NCI-H524 treated with DMSO at 0.1 percent for 48 hours (cell line): ENCODE data around the gene FOXN3.
A peak's percentile ranks its signal among the peaks of the same experiment; 100 is the strongest.

Experiments
- DNase-seq: peaks from one replicate; lab custom pipeline; 2025; lab: John Stamatoyannopoulos, UW

Gene FOXN3

DNA sequence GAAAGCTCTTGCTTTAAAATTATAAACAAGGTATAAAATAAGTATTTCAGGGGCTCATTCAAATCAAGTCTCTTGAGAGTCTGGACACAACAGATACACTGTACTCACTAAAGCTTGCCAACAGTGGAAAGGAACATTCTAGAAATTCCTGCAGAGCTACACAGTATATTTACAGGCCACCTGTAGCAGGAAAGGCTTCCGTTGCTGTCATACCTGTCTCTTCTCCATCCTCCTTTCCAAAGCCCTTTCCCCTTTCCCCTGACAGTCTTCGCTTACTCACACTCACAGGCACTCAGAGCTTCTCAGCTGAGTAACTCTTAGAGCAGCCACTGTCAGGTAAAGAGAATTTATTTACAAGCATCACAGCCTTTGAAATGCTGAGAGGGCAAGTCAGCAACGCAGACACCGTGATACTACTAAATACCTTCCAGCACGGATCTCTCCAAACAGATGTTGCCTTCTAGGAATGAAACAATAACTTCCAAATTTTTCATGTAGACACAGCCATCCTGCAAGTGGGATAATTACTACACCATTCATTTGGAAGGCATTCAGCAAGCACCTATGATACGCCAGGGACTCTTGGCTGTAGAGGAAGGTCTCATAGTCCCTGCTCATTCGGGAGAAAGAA lies 167.9 kb downstream of the FOXN3 start:
- no peak for DNase-seq

GRCh38 chr14:89248411-89249064 lies 168.5 kb downstream of the FOXN3 start:
- no peak for DNase-seq

- DNase-seq, result no peak
Measured at GRCh38 chr14:89247457-89248122, 169.4 kb downstream of the FOXN3 start.

- no peak for DNase-seq
Measured at GRCh38 chr14:89246290-89246689, 170.7 kb downstream of the FOXN3 start.

DNA sequence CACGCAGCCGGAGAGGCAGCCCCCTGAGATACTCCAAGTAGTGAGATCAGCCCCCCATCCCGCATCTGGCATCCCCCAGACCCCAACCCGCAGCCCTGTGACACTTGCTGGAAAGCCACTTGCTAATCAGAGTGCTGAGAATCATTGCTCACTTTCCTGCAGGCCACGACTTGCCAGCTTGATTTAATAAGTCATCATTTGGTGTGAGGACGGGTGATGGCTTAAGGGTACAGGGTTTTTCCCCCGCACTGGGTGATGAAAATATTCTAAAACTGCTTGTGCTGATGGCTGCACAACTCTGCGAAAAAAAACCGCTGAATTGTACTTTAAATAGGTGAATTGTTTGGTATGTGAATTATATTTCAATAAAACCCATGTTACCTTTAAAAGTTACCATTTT lies 171.2 kb downstream of the FOXN3 start:
- DNase-seq, result no peak

- no peak for DNase-seq
Measured at GRCh38 chr14:89244720-89245119, 172.3 kb downstream of the FOXN3 start.

DNA sequence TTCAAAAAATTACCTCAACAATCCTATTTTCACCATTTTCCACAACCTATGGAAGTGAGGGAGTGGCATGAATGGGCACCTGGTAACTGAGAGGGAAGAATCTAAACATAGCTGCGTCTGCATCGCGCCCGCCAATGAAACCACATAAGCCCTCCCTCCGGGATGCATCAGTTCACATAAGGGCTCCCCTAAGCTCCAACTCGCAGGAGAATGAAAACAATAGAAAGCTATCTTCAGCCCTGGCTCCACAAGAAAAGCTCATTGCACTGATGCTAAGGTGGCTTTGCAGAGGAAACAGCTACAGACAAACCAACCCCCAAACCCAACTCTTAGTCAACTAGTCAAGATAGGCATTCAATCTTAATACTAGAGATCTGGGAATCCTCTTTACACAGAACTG lies 173.3 kb downstream of the FOXN3 start:
- DNase-seq, result no peak

GRCh38 chr14:89243286-89243685 lies 173.7 kb downstream of the FOXN3 start:
- no peak for DNase-seq

DNA sequence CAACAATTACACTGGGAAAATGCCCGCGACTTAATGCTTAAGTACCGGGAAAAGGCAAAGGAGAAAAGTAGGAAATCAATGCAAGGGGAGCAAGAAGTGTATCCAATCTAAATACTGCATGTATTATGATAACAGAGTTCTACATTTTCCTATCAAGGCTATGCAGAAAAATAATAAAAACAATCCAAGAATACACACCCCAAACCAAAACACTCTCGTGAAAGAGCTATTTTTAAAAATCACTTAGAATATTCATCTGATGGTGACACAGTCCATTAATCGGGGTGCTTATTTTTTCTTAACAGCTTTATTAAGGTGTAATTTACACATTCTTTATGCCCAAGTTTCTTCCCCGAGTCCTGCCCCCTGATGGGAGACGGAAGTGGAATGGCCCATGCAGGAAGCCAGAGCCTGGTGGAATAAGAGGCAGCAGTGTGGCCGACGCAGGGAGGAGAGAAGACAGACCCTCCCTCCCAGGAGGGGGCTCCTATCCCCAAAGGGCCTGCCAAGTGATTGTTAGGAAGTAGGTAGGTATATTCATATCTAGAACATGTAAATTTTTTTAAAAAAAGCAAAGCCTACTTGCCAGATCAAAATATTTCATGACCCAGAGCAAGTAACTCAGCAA lies 174.3 kb downstream of the FOXN3 start:
- no peak for DNase-seq

- DNase-seq, result no peak
Measured at GRCh38 chr14:89241934-89242651, 174.9 kb downstream of the FOXN3 start.

DNA sequence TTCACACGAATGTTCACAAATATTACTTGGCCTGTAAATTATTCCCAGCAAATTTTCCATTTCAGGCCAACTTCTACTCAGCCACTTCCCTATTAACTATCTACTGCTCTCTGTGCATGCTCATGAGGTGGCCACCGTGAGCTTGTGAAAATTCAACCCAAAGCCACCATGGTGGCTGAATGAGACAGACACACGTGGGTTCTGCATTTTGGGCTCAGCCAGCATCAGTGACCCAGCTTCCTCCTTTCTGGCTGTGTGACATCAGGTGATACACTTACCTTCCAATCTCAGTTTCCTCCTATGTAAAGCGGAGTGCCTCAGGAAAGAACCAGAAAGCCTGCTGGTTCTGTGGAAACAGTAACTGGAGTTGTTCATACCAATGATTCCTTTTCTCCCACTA lies 175.8 kb downstream of the FOXN3 start:
- no peak for DNase-seq

GRCh38 chr14:89240414-89240813 lies 176.6 kb downstream of the FOXN3 start:
- no peak for DNase-seq

DNA sequence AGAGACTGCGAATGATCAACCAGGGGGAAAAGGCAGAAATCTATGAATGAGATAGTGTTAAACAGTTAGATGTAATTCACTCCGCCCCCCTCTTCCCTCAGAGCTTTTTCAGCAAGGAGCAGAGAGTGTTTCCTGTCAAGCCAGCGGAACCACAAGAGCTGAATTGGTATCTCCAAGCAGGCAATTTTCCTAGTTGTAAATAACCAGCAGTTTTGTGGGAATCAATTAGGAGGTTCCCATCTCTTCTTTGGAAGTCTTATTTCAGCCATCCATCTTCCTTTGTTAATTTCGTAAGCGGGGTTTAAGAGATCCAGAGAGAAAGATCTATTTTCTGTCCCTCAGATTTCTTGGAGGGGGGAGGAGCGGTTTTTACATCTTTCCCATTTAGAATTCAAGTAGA lies 178.0 kb downstream of the FOXN3 start:
- no peak for DNase-seq

DNA sequence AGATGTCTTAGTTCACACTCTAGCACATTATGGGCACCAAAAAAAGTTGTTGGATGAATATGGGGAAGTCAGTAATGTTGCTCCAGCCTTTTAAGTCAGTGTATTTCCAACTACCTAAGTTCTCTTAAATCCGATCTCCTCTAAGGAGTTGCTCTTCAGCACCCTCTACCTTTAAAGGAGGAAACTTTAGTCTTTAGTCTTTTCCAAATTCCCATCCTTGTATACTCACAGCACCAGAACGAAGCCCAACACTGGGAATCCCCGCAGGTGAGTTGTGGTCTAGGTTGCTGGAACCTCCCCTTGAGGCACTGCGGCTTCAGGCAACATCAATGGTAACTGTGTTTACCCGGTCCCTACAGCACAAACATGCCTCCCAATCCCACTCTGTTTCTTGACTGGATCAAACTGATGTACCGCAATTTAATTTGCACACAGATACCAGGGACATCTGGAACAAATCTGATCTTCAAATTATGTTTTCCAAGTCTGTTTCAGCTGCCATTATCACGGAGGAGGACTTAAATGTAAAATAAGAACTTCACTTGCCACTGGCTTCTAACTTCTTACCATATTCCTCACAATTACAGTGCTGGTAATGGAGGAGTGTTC lies 179.0 kb downstream of the FOXN3 start:
- DNase-seq, result peak; percentile 37

- DNase-seq, result peak; percentile 89
Measured at GRCh38 chr14:89236851-89237250, 180.2 kb downstream of the FOXN3 start.

- DNase-seq, result no peak
Measured at GRCh38 chr14:89233184-89233583, 183.8 kb downstream of the FOXN3 start.

GRCh38 chr14:89232265-89233070 lies 184.6 kb downstream of the FOXN3 start:
- no peak for DNase-seq

DNA sequence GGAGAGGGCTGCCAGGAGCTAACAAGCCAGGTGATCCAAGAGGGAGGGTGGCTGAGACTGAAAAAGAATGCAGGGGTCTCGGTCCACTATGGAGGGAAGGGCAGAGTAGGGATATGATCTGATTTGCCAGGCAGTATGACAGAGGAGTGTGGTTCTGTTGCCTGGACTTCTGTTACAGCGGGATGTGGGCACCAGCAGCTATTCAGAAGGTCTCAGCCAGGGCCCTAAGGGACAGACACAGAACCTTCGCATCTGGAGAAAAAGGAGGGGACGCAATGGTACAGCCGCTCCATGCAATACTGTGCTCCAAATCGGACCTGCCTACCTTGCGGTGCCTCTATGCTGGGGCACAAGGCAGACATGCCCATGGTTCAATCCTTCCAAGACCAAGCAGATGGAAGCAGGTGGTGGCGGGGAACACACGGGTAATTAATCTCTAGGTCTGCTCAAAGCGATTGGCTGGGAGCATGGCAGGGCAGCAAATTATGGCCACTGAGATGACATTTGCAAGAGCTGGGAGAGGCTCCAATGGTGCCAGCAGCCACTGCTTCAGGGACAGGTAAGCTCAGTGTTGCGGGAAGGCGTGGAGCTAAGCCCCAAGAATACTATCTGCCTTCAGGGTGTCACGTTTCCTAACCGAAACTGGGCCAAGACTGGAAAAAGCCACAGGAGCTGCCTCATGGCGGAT lies 185.5 kb downstream of the FOXN3 start:
- DNase-seq, result no peak

DNA sequence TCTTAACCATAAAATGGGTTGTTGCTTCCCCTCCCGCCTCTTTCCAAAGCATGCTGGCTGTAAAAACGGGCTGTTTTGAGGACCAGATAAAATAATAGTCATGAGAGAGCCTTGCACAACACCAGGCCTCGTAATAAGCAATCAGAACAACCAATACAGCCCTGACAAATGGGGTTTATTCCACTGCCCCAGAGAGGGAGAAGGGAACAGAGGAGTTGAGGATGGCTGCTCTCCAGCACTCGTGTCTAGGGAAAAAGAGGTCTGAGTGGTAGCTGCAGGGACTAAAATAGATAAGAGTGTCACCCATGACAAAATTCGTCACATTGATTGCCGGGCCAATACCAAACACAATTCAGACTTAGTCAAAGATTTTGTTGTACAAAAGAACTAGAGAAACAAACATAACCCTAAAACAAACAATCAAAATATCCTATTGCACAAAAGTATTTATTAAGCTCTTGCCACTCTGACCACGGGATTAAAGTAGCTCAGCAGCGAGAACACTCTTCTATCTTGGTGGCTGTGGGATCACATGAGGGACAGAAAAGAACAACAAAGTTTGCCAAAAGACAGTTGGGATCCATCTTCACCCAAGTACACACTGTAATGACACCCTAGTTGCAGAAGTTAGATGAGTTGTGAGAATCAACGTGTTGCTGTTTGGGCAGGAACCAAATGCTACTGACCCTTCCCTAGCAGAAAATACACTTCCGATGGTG lies 188.0 kb downstream of the FOXN3 start:
- DNase-seq, result no peak

DNA sequence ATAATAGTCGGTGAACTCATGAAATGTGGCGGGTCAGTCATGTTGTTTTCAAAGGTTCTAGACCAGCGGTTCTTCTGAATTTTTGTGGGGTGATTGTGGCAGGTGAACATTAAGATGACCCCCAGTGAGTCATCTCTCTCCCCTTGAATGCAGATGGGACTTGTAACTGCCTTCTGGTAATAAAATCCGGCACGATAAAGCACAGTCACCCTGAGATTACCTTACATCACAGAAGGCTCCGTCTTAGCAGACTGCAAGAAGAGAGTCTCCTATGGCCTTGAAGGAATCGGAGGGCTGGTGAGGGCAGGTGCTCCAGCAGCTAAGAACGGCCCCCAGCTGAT lies 189.6 kb downstream of the FOXN3 start:
- no peak for DNase-seq
